GM21528 (cell line): ENCODE results near the gene ZFP36L2.

Source experiments
- ATAC-seq: cut with Tn5 transposase; IDR thresholded peaks from one replicate; pipeline ENCODE4 v1.9.1; 2021; ENCODE audit warnings: mild to moderate bottlenecking, moderate library complexity; ENCODE audit not compliant: unreplicated experiment, low FRiP score

The ZFP36L2 gene

GRCh38 chr2:43210467-43211303 is 15.7 kb downstream of the ZFP36L2 start:
- ATAC-seq, result no peak

- no peak for ATAC-seq
Observed at GRCh38 chr2:43210125-43210466, 16.3 kb downstream of the ZFP36L2 start.

GRCh38 chr2:43209204-43209717 is 17.1 kb downstream of the ZFP36L2 start:
- ATAC-seq, result no peak

GRCh38 chr2:43207553-43208300 is 18.7 kb downstream of the ZFP36L2 start:
- no peak for ATAC-seq

DNA sequence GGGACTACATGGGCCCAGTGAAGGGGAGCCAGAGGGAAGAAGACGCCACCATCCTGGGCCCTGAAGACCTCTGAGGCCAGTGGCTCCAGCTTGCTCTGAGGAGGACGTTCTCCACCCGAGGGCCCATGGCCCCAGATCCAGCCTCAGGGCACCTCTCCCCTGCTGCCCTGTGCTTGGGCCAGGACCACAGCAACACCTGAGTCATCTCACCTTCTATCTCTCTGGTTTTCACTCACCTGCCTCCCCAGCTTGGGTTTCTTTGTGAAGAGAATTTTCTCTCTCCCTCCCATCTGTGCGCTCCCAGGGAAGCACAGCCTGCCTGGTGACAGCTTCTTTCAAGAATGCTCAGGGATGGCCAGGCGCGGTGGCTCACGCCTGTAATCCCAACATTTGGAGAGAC is 19.8 kb downstream of the ZFP36L2 start:
- ATAC-seq, result no peak

DNA sequence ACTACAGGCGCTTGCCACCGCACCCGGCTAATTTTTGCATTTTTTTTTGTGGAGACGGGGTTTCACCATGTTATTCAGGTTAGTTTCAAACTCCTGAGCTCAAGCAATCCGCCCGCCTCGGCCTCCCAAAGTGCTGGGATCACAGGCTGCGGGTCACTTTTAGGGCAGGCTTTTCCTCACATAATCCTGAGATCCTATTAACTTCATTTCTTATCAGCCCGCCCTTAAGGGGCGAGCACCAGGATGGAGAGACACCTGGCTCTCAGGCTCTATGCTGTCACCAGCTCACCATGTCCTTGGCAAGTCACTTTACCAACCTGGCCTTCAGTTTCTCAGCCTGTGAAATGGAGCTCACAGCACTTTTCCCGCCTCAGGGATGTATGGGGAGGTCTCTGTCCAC is 23.0 kb downstream of the ZFP36L2 start:
- no peak for ATAC-seq

DNA sequence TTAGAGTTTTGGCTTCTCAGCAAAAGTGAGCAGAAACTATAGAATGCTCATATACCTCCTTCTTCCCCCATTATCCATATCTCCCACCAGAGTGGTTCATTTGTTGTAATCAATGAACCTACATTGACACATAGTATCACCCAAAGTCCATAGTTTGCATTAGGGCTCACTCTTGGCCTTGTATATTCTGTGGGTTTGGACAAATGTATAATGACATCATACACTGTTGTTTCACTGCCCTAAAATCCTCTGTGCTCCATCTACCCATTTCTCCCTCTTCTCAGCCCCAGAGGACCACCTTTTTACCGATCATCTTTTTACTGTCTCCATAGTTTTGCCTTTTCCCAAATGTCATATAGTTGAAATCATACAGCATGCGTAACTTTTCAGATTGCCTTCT is 24.1 kb downstream of the ZFP36L2 start:
- no peak for ATAC-seq

DNA sequence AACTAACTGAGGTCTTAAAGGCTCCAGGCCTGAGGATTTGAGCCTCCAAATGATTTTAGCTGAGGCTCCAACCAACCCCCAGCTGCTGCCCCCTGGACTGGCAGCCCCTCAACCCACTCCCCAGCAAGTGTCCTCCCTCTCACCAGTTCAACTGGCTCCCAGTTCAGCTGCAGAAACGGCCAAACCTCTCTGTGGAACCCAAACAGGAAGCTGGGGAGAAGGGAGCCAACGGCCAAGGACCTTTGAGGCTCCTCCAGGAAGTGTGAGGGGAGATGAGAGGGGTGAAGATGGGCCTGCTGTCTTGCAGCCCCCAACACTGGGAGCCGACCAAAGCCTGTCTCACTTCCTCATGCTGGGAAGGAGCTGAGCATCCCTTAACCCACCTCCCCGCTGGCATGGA is 24.9 kb downstream of the ZFP36L2 start:
- ATAC-seq, result no peak

GRCh38 chr2:43201016-43201415 is 25.4 kb downstream of the ZFP36L2 start:
- no peak for ATAC-seq

GRCh38 chr2:43199492-43200488 is 26.6 kb downstream of the ZFP36L2 start:
- ATAC-seq, result no peak

DNA sequence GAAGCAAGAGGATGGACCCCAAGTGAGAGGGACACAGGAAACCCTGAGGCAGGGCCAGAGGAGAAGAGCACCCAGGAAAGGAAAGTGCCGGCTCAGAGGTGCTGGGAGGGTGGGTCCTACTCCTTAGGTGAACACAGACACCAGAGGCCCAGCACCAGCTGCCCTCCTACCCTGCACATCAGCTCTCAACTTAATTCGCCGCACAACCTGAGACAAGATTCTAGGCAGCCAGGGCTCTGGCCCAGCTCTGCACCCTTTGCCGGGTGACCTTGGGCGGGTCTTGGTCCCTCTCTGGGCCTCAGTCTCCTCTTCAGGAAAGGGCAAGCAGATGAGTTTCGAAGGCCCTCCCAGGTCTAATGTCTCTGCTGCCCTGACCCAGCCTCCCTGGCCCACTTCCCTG is 28.1 kb downstream of the ZFP36L2 start:
- no peak for ATAC-seq

GRCh38 chr2:43197588-43197896 is 28.9 kb downstream of the ZFP36L2 start:
- no peak for ATAC-seq

GRCh38 chr2:43196768-43197587 is 29.4 kb downstream of the ZFP36L2 start:
- no peak for ATAC-seq

DNA sequence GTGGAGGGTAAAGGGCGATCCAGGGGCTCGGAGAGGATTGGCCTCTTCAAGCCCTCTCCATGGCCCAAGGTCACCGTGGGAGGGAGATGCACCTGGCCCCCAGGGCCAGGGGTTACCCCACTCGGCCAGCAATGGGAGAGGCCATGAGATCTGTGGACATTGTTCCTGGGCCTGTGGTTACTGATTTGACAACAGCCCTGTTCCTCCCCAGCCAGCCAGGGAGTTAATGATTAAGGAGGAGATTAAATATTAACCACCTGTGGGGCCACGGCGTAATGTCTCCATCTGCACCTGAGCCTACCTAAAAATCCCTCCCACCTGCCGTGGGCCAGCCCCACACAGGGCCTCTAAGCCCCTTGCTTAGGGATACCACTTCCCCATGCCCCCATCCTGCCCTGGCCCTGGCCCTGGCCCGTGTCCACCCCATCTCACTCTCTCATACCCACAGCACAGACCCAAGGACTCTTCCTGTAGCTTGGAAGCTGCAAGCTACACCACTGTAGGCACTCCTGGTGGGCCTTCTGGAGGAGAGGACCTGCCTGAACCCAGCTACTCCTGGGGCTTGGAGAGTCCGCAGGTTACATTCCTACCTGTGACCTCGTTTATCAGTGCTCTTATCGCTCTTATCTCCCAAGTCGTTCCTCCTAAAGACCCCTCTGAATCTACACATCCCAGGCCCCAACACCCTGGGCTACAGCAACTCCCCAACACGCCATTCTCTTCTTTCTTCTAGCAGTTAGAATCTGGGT is 32.1 kb downstream of the ZFP36L2 start:
- ATAC-seq, result peak; percentile 42

GRCh38 chr2:43193652-43194120 is 32.7 kb downstream of the ZFP36L2 start:
- no peak for ATAC-seq

DNA sequence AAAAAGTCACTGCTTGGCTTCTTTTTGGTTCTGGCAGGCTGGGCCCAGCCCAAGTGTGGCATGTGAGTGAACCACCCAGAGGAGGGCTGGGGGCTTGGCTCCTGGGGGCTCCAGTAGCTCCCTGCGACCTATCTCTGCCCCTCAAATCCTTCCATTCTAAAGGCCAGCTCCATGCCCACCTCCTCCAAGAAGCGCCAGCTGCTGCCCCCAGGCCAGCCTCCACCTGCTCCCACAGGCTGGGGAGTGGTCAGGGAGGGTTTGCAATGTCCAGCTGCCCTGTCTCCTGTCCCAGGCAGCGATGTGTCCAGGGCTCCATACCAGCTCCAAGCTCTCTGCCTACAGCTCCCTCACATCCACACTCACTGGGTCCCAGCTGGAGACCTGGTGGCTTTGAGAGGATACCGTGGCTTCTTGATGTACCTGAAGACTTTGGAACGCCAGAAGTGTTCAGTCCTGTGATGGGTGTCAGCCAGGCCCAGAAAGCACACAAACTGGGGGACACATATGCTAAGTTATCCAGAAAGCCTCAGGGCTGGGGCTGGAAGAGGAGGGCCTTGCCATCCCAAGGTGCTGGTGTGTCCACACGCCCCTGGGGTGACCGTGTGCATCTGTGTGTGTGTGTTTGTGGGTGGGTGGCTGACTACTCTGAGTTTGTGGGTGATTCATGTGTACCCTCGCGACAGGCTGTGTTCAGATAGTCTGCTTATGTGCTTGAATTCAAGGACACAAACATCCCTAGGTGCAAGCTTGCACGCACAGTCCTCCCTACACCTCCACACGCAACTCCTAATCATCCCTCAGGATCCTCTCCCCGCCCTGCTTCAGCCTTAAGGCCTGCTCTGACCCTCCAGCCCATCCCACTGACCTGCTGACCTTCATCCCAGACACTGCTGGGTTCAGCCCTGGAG is 33.4 kb downstream of the ZFP36L2 start:
- no peak for ATAC-seq

GRCh38 chr2:43191947-43192516 is 34.4 kb downstream of the ZFP36L2 start:
- ATAC-seq, result no peak
